Islet of Langerhans (tissue), 1 donor: ENCODE measurements around the gene NAGA.
"Not testable (repeated sequence)": the region's sequence is repeated elsewhere in the genome, so short reads cannot be mapped to it uniquely, and the experiment has no call there.

Source experiments
- FAIRE-seq: peaks from one replicate; lab custom pipeline; 2011; peaks lifted over from hg19 to GRCh38; lab: Jason Lieb, UNC

The NAGA gene

GRCh38 chr22:42074846-42075676 is 4.4 kb upstream of the NAGA start:
- FAIRE-seq, result no peak

- no peak for FAIRE-seq
Observed at GRCh38 chr22:42074132-42074811, 3.7 kb upstream of the NAGA start, which contains the start of gene PHETA2. Gene PHETA2 (plus strand): TSS chr22:42074248. CDS start chr22:42077294, 3,046 bp downstream.

GRCh38 chr22:42073621-42074041 is 3.0 kb upstream of the NAGA start:
- no peak for FAIRE-seq

GRCh38 chr22:42072606-42073330 is 2.2 kb upstream of the NAGA start:
- no peak for FAIRE-seq

GRCh38 chr22:42071508-42071907 is 896 bp upstream of the NAGA start:
- not testable (repeated sequence) for FAIRE-seq

GRCh38 chr22:42069801-42070516 is 653 bp downstream of the NAGA start:
- no peak for FAIRE-seq

- FAIRE-seq, result no peak
Observed at GRCh38 chr22:42068291-42068690, 2.3 kb downstream of the NAGA start.

- no peak for FAIRE-seq
Observed at GRCh38 chr22:42067671-42068251, 2.9 kb downstream of the NAGA start.

GRCh38 chr22:42066937-42067336 is 3.7 kb downstream of the NAGA start:
- no peak for FAIRE-seq

GRCh38 chr22:42066126-42066761 is 4.4 kb downstream of the NAGA start:
- no peak for FAIRE-seq

- no peak for FAIRE-seq
Observed at GRCh38 chr22:42065438-42066125, 5.0 kb downstream of the NAGA start.

- no peak for FAIRE-seq
Observed at GRCh38 chr22:42064629-42065028, 6.0 kb downstream of the NAGA start.

GRCh38 chr22:42062506-42063170 is 8.0 kb downstream of the NAGA start:
- FAIRE-seq, result no peak

GRCh38 chr22:42061041-42061440 is 9.6 kb downstream of the NAGA start:
- FAIRE-seq, result no peak

- FAIRE-seq, result no peak
Observed at GRCh38 chr22:42060489-42060888, 10.1 kb downstream of the NAGA start.

- no peak for FAIRE-seq
Observed at GRCh38 chr22:42056757-42057511, 13.7 kb downstream of the NAGA start.

- no peak for FAIRE-seq
Observed at GRCh38 chr22:42052765-42053164, 17.8 kb downstream of the NAGA start.

GRCh38 chr22:42050641-42051180 is 19.9 kb downstream of the NAGA start:
- FAIRE-seq, result no peak

GRCh38 chr22:42041784-42042183 is 28.8 kb downstream of the NAGA start:
- no peak for FAIRE-seq
